GM18907 (cell line): ENCODE results near the gene OR10J1.

Experiments
- ATAC-seq: cut with Tn5 transposase; IDR thresholded peaks from one replicate; pipeline ENCODE4 v1.9.1; 2021; ENCODE audit warnings: mild to moderate bottlenecking, moderate library complexity; ENCODE audit not compliant: unreplicated experiment

Gene OR10J1

GRCh38 chr1:159483501-159483900 is 44.0 kb downstream of the OR10J1 start:
- no peak for ATAC-seq
